NT2/D1 (cell line): ENCODE results near the gene NLRP1.

Experiments used
- YY1 ChIP-seq: IDR thresholded peaks from 2 replicates; pipeline ENCODE4 v1.6.1; 2011; ENCODE audit not compliant: insufficient read length, insufficient read depth
- ZNF274 ChIP-seq: IDR thresholded peaks from 2 replicates; pipeline ENCODE4 v1.6.1; 2011; ENCODE audit warnings: mild to moderate bottlenecking, low read depth, low read length

DNA sequence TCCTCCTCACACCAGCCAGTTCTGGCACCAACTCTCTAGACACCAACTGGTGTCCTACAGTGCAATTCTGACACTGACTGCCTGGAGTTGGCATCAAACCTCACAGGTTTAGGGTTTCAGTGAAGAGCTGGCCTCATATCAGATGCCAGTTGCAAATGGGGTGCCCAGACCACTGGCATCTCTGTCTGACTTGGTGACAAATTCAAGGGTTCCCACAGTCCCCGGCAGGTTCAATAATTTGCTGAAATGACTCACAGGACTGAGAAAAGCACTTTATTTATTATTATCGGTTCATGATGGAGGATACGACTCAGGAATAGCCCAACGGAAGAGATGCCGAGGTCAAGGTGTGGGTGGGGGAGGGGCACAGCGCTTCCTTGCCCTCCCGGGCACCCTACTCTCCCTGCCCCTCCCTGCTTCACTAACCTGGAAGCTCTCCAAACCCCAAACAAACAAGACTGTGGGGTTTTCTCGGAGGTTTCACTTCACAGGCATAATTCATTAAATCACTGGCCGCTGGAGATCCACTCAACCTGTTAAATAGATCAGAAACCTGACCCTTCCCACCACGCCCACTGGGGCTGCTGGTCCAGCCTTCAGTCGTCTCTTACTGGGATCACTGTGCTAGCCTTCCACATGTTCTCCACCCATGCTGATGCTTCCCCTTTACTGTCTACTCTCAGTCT is 1.7 kb upstream of the NLRP1 start:
- TF ChIP-seq ZNF274 = no peak
- no peak for TF ChIP-seq YY1
